ENCODE results near the gene PTPRD.

PTPRD gene

GRCh38 chr9:8734760-8735159 lies 1878.0 kb downstream of the PTPRD start:
- peak; percentile 73 for DNase-seq

GRCh38 chr9:8733131-8733954 lies 1879.5 kb downstream of the PTPRD start:
- DNase-seq: peak; percentile 53

GRCh38 chr9:8732367-8733075 lies 1880.3 kb downstream of the PTPRD start:
- DNase-seq: peak; percentile 38

- no peak for DNase-seq
Measured at GRCh38 chr9:8730618-8731017, 1882.2 kb downstream of the PTPRD start.

- no peak for DNase-seq
Measured at GRCh38 chr9:8728910-8729309, 1883.9 kb downstream of the PTPRD start.

GRCh38 chr9:8727191-8727590 lies 1885.6 kb downstream of the PTPRD start:
- DNase-seq: peak; percentile 24

GRCh38 chr9:8726692-8727091 lies 1886.1 kb downstream of the PTPRD start:
- no peak for DNase-seq

GRCh38 chr9:8725635-8726034 lies 1887.2 kb downstream of the PTPRD start:
- DNase-seq: peak; percentile 59

- no peak for DNase-seq
Measured at GRCh38 chr9:8724284-8725018, 1888.4 kb downstream of the PTPRD start.

- no peak for DNase-seq
Measured at GRCh38 chr9:8723195-8723594, 1889.6 kb downstream of the PTPRD start.

GRCh38 chr9:8719833-8720486 lies 1892.8 kb downstream of the PTPRD start:
- DNase-seq: peak; percentile 21

- DNase-seq: peak; percentile 93
Measured at GRCh38 chr9:8718121-8718725, 1894.6 kb downstream of the PTPRD start.

- DNase-seq: peak; percentile 39
Measured at GRCh38 chr9:8717146-8717545, 1895.7 kb downstream of the PTPRD start.

- DNase-seq: no peak
Measured at GRCh38 chr9:8715788-8716187, 1897.0 kb downstream of the PTPRD start.

GRCh38 chr9:8713811-8714165 lies 1899.0 kb downstream of the PTPRD start:
- DNase-seq: no peak

GRCh38 chr9:8713149-8713810 lies 1899.5 kb downstream of the PTPRD start:
- DNase-seq: no peak

GRCh38 chr9:8709731-8710130 lies 1903.1 kb downstream of the PTPRD start:
- no peak for DNase-seq

- DNase-seq: no peak
Measured at GRCh38 chr9:8708728-8709127, 1904.1 kb downstream of the PTPRD start.

- DNase-seq: no peak
Measured at GRCh38 chr9:8706998-8707397, 1905.8 kb downstream of the PTPRD start.

- DNase-seq: no peak
Measured at GRCh38 chr9:8706531-8706930, 1906.3 kb downstream of the PTPRD start.

- no peak for DNase-seq
Measured at GRCh38 chr9:8705861-8706260, 1906.9 kb downstream of the PTPRD start.

GRCh38 chr9:8703904-8704303 lies 1908.9 kb downstream of the PTPRD start:
- DNase-seq: no peak
